DMS114 treated with DMSO at 0.1 percent for 48 hours (cell line): ENCODE data around the gene SENP1.

Experiments used
- DNase-seq: peaks from one replicate; lab custom pipeline; 2025; ENCODE audit not compliant: unreplicated experiment; lab: John Stamatoyannopoulos, UW

The SENP1 gene

DNA sequence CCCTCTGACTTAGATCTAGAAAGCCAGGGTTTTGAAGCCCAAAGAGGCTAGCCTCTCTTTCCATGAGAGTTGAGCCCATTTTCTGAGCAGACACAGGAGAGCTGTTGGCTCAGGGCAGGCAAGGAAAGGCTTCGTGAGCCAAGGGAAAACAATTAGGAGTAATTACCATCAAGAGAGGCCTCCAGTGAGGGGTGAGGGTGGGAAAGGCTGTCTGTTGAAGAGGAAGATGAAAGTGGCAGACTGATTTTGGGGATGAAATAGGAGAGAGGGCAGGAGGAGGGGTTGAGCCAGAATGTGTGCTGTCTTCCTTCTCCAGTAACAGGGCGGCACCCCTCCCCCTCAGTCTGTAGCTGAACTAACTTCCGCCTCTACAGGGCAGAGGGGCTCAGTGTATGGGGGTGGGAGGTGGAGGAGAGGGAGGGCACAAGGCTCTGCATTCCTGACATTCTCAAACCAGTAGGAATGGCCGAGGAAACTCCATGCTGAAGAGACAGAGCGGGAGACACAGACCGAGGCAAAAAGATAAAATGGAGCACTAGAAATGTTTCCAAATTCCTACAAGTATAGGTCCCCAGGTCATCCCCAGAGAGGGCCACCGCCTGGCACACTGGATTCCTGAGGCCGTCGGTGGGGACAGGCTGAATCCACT, 68.5 kb downstream of the SENP1 start:
- no peak for DNase-seq

DNA sequence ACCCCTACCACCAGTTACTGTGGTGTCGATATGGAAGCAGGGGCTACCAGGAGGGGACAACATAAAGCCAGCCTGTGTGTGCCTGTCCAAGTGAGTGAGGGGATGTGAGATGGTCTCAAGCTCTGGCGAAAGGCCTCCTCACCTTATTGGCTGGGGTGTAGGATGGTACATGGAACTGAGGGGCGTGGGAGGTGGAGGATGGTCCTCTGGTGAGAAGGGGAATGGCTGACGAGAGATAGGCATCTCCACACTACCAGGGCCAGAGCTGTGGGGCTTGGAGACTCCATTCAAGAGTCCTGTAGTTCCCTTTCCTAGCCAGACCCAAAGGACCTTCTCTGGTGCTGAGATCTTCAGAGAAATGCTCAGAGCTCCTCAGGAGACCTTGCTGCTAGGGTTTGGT, 69.1 kb downstream of the SENP1 start:
- DNase-seq = no peak

DNA sequence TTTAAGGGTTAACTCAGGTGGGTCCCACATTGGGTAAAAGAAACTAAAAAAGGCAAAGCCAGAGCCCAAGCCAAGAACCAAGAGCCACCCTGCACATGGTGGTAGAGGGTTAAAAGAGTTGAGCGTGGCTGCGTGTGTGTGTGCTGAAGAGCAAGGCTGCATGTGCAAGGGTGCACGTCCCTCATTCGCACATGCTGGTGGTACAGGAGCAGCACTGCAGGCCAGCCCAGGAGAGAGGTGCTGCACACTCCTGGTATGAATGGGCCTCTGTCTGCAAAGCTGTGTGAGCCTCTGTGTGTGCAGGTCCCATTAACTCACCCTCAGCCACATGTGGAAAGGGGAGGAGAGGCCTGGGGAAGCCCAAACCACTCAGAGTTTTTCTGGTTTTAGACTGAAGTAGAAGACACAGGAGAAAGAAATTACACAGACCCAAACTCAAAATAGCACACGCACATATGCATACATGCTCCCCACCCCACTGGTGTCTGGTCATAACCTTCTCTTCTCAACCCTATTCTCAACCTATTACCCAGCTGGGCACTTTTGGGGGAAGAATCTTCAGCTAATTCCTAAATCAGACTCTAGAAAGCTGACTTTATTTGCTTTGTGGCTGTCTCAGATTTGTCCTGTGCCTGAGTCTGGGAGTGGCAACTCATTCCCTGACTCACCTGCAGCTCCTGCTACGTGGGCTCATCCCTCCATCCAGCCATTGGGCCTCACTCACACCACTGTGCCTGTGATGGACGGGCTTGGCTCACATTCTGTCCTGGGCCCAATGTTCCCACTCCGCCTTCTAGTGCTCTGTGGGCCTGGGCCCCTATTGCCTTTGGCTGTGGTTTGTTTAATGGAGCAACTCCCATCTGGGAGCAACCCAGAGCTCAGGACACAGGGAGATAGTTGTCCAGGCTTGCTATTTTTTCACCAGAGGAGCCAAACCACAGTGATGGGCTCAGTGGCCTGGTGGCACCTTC, 70.8 kb downstream of the SENP1 start:
- no peak for DNase-seq

DNA sequence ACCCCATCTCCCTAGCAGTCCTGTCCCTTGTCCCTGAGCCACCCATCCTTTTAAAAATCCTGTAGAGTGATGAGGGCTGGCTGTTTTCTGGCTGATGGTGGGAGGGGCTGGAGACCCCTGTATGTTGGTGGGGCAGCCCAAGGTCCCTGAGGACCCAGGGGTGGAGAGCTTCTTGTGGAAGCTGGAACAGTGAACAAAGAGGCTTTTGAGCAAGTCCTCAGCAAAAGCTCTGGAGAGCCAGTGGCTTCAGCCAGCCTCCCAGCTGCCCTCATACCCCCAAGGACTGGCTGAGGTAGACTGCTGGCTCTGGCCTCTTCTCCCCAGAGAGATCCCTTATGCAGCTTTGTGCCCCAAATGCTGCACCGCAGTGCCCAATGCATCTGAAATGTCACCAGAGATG, 72.4 kb downstream of the SENP1 start:
- DNase-seq = no peak

DNA sequence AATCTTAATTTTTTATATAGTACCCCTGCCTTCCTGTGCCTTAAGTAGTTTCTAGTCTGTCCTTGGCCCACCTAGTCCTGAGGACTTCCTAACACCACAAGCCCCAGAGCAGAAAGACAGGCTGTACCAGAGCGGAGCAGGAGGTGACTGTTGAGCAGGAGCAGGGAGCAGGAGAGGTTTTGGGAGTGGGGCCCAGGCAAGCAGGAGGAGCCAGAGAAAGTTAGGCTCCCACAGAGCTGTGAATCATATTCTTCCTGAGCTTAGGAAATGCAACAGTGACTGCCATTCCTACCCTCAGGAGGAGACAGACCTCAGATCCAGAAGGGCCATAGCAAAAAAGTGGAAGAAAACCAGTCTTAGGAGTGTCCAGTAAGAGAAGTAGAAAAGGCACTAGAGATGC, 73.3 kb downstream of the SENP1 start:
- DNase-seq = no peak

DNA sequence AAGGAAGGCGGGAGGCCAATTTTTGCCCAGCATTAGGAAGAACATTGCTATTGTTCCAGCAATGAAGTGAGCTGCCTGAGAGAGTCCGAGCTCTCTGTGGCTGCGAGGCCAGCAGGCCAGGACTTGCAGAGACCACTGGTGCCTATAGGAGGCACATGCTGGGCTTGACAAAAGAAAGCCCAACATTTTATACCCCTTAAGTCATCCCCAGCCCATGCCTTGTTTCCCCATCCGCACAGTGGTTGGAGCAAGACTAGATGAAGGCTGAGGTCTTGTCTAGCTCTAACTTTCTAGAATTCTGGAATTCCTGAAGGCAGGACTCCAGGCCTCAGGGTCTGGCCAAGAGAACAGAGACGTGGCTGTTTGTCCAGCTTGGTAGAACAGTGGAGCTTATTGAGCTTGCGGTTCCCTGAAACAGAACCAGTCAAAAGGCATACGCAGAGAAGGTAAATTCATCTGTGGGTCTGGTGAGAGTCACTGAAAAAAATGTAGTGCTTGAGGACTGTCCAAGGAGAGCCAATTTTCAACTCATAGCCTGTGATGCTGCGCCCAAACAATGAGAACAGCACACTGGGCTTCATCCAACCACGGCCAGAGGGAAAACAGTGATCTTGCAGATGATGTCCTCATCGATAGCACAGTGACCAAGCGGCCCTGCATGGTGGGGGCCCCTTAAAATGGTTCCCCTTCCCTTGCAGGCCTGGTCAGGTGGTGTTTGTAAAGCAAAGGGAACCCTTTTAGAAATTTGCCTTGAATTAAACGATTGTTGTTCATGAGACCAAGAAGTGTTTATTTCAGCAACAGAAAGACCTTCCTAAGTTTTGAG, 74.5 kb downstream of the SENP1 start:
- no peak for DNase-seq

DNA sequence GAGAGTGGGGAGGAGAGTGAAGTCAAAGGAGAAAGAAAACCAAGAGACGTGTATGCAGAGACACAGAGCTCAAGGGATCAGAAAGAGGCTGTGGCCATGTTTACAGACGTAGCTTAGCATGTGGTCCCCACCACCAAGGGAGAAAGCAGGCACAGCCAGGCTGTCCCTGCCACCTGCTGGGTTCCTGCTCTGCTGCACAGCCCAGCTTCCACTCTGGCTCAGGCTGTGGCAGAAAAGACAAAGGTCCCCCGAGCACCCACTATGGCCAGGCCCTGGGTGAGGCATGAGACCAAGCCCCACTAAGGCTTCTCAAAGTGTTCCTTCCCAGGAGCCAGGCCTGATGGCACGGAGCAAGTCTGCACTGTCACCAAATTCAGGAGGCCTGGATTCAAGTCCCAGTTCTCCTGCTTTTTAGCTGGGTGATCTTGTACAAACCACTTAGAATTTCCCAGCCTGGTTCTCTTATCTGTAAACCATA, 75.7 kb downstream of the SENP1 start:
- DNase-seq = no peak

DNA sequence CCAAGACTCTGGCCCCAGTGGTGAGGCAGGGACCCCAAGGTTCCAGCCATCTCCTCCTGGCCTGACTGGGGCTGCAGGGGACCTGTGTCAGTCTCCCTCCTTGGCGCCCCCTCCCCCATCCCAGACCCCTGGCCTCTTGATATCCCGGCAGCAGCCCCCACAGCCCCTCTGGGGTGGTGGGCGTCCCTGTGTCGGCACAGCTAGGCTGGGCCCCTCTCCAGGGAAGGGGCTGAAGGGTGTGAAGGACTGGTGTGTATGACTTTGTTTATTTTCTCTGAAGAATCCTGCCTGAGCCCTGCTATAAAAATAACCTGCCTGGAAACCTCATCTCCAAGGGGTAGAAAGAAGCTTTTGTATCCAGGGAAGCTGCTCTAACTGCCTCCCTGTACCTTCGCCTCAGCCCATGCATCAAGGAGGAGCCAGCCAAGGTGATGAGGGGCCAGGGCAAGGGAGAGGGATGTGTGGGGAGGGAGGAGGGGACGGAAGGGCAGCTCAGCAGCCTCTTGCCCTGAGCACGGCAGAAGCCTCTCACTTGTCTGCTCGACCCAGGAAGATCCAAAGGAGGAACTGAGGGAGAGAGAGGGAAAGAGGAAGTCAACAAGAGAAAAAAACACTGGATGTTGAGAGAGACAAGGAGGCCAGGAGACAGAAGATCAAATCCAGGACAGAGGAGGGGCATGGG, 76.2 kb downstream of the SENP1 start:
- DNase-seq = peak; percentile 17

DNA sequence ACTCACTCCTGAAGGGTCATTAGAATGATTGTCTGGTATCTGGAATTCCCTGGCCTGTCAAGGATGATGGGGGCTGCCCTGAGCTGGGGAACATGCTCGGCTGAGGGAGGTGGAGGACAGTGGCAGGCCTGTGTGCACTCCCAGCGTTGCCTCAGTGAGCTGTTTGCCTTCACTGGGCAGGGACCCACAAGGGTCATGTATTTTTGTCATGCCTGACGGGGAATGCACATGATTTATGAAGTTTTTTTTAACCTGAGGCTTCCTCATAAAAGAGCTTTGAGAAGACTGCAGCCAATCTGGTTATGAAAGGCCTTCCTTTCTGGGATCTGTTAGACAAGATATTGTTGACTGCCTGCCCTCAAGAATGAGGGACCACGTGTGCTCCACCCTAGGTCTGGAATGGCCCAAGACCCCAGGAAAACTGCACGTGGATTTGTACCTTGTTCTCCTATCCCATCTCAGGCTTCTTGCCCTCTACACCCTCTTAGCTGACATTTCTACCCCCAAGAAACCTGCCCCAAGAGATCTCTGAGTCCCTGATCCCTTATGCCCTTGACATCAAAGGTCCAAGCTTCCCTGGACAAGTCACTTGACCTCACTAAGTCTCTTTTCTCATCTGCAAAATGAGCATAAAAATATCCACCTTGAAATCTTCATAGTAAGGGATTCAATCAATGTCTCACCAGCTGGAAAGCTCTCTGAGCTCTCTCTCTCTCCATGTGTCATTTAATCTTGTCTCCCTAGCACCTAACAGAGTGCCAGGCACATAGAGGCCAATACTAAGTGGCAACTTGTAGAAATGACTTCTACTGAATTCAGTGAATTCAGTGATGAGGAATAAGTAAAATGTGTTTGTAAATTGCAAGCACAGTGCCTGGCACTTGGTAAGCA, 77.1 kb downstream of the SENP1 start:
- no peak for DNase-seq

DNA sequence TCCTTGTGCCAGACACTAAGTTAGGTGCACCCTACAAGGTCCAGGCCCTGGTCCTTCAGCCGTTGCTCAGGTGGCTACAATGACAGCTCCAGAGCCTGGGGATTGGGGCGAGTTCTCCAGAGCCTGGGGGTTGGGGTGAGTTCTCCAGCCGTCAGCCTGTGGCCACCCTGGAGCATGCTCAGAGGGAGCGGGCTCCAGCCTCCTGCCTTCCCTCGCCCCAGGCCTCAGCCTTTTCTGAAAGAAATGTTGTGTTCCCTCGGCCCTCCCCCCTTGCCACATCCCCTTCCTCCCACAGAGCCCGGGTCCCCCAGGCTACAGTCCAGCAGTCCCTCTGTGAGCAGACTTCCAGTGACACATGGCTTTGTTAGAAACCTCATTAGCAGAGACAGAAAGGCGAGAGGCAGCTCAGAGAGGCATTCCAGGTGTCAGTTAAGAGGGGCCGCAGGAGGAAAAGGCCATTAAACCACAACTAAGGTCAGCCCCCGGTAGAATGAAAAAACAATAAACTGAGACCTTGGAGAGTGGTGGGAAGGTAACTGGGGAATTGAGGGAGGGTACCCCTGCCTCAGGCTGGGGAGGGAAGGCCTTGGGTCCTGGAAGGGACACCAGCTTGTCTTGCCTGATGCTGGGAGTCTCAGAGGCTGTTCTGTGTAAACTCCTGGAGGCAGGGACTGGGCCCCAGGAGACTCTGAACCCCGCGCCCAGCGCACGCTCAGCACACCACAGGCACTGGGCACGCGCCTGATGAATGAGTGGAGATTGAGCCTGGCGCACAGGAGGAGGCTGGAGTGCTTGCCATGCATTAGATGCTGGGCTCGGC, 78.5 kb downstream of the SENP1 start:
- DNase-seq = no peak

DNA sequence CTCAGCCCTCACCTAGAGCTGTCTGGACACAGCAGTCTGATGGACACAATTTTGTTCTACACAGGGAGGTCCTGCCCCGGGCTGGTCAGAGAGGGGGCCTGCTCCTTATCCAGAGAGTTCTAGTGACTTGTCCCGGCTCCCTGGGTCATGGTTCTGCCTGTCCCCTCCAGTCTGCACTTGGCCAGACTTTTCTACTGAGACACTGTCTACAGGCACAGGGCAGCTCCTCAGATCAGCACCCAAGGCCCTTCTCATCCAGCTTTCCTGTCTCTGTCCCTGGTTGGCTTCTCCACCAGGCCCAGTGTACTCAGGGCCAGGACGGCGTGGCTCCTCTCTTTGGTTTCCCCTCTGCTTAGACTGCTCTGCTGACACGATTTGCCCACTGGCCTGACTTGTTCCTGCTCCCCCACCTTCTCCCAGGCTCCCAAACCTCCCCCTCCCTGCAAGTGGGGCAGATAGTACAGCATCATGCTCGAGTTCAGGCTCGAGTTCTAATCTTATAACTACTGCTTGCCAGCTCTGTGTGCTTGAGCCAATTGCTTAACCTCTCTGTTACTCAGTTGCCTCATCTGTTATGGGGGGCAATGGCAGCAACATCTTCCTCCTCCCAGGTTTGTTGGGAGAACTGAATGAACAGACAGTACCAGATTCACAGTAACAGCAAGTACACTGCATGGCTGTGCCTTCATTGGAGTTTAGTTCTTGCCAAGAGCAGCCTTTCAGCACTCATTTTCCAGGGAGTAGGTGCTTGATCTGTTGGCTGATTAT, 79.6 kb downstream of the SENP1 start:
- DNase-seq = no peak

DNA sequence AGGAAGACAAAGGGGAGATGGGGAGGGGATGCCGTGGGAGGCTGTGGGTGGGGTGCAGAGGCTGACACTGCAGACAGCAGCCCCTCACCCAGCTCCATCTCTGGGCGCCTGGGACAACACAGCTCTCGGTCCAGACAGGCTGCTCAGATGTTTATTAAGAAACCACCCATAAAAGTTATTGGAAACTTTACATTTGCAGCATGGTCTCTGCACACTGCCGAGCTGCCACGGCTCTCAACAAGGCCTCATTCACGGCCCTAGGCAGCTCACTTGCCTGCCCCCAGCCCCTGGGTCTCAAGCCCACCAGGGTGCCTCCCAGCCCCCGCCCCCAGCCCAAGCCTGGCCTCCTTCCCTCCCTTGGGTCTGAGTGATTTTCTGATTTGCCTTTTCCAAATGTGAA, 80.6 kb downstream of the SENP1 start:
- DNase-seq = no peak

DNA sequence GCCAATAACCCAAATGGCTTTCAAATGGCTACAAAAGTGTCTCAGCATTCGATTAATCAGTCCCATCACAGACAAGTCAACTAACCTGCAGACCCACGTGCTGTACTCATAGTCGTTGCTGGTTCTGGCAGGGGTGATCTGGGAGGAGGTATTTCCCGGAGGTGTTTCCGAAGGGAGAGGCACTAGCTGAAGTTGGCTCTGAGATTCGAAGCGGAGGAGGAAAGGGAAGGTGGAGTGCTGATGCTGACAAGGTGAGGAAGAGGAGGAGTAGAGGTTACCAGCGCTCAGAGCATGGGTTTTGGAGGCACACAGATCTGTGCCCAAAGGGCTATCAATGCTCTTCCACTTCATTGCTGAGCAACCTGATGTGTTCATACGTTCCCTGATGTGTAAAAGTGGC, 81.1 kb downstream of the SENP1 start:
- no peak for DNase-seq

DNA sequence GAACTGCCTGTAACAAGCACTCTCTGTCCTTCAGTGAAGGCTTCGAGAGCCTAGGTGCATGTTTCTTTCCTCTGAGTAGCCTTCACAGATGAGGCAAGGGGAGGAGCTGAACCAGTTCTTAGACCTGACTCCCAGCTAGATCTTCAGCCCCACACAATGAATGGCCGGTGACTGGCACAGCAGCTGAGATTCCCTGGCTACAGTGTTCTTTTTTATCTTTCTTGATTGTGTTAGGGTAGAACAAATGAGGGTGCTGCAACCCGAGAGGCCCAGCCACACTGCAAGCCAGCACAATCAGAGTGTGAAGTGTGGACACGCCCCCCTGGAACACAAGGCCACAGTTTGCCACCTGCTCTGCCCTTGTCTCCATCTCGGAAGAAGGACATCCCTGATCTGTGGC, 82.5 kb downstream of the SENP1 start:
- DNase-seq = no peak

DNA sequence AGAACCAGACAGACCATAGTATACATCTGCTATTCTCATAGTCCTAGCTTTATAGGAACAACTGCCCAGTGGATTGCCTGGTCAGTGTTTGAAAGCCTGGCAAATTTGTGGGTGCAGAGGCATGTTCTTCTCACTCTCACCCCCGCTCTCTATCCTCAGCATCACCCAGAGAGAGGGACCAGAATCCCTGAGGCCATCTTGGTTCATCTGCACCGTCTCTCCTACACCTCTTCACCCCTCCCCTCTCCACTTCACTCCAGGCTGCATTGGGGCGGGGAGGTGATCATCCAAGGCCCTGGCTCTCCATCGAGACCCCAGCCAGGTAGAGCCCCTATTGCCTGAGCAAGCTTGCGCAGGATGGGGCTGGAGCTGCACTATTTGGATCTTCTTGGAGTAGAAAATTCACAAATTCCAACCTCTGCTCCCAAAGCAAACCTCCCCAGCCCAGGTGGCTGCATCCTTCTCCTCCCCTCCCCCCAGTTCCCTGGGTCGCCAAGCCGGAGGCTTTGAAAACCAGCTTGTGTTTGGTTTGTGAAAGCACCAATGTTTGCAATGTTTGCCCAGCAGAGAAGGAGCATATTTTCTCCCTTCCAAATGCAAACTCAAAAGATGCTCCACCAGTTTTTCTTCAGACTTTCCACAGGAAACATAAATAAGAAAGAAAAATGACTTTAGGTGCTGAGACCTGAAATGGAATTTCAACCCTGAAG, 83.0 kb downstream of the SENP1 start:
- DNase-seq = no peak

DNA sequence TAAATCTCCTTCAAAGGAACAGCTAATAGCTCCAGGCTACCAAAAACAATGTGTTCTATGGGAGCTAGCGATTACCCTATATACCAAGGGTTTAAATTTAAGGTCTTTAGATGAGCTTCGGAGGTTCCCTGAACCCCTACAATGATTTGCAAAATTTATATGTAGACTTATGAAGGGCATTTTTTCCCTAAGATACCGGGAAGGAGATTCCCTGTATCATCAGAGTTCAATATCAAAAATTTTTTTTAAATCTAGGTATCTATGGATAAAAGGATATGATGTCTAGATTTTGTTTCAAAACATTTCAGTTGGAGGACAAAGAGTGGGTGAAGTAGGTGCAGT, 83.7 kb downstream of the SENP1 start:
- DNase-seq = no peak

DNA sequence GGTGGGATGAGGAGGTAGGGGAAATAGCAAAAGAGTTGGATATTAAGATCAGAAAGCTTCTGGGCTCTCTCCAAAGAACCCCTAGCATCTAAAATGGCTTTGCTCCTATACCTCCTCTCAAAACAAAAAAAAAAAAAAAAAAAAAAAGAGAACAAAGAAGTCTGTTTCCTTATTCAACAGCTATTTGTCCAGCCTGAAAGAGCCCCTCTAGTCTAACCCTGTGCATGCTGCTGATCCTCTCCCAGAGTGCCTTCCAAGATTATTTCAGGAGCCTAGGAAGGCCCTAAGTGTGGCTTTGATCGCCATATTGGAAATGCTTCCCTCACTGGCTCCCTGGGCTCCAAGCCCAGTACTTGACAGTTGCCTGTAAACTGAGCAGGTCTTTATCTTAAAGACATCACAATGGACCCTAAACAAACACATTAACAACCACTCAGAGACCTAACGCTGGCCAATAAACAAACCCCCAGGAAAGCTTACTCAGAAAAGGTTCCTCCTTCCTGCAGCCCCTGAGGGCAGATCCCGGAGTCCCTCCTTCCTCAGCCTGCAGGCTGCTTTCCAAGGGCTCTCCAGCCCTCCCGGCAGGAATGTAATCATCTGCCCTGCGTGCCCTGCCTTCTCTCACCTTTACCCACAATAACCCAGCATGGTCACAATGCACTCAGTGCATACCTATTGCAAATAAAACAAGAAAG, 84.2 kb downstream of the SENP1 start:
- no peak for DNase-seq
